ENCODE results near the gene MRFAP1.

Gene MRFAP1

DNA sequence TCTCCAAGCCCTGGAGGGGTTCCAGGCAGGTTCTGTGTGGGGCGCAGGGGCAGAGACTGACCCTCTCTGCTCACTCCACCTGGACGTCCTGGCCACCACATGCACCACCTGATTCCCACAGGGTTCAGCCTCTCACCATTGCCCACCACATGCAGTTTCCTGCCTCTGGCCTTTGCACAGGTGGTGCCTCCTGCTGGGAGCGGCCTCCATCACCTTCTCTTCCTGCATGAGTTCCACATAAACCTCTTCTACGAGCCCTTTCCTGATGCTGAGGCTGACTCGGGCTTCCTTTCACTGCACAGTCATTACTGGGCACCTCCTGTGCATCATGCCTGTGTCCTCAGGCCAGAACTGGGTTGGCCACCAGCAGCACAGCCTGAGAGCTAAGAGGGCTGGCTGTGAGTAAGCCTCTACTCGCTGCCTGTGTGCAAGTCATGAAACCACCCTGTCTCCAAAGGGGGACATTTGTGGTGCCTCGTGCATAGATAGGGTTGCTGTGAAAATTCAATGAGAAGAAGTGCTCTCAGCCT is 45.6 kb upstream of the MRFAP1 start:
- DNase-seq (ENCODE audit: extremely low read depth, insufficient read length), result no peak
- Histone ChIP-seq H3K27me3 (replicated peaks; ENCODE audit: control insufficient read depth, insufficient read depth, low read length) (no peaks in the 10 kb centered on the region), H3K36me3 (ENCODE audit: control insufficient read depth, insufficient read depth, low read length) (peaks cover 26% of the 10 kb centered on the region), H3K4me3 (replicated peaks; ENCODE audit: low read depth, low read length) (no peak overlapping the region)
- TF ChIP-seq, protein P1, sequence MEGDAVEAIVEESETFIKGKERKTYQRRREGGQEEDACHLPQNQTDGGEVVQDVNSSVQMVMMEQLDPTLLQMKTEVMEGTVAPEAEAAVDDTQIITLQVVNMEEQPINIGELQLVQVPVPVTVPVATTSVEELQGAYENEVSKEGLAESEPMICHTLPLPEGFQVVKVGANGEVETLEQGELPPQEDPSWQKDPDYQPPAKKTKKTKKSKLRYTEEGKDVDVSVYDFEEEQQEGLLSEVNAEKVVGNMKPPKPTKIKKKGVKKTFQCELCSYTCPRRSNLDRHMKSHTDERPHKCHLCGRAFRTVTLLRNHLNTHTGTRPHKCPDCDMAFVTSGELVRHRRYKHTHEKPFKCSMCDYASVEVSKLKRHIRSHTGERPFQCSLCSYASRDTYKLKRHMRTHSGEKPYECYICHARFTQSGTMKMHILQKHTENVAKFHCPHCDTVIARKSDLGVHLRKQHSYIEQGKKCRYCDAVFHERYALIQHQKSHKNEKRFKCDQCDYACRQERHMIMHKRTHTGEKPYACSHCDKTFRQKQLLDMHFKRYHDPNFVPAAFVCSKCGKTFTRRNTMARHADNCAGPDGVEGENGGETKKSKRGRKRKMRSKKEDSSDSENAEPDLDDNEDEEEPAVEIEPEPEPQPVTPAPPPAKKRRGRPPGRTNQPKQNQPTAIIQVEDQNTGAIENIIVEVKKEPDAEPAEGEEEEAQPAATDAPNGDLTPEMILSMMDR (IDR thresholded peaks at IDR 0.05; ENCODE audit: insufficient read depth, low read length, poor library complexity, severe bottlenecking), result no peak

DNA sequence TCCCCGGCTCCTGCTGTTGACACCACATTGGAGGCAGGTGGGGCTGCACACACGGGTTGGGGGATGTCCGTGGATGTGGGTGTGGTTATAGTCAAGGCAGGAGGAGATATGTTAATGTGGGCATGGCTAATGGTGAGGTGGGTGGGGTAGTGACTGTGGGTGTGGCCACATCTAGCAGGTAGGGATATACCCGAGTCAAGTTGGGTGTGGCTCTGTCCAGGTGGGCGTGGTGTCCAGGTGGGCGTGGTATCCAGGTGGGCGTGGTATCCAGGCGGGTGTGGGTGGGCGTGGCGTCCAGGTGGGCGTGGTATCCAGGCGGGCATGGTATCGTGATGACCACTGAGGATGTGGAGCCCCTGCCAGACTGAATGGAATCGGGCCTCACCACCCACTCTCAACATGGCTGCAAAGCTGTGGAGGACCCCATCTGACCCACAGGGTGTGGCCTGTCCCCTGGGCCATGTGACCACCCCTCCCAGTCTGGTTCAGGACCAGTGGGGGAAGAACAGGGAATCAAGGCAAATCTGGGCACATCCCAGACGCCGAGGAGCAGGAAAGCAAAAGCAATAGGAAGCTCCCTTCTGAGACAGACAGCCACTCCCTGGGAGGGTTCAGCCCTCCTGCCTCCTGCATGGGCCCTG is 44.5 kb upstream of the MRFAP1 start:
- DNase-seq (ENCODE audit: extremely low read depth, insufficient read length), result no peak
- Histone ChIP-seq H3K36me3 (ENCODE audit: control insufficient read depth, insufficient read depth, low read length) (peaks cover 30% of the 10 kb centered on the region), H3K27me3 (replicated peaks; ENCODE audit: control insufficient read depth, insufficient read depth, low read length) (no peaks in the 10 kb centered on the region), H3K4me3 (replicated peaks; ENCODE audit: low read depth, low read length) (no peak overlapping the region)
- TF ChIP-seq, protein P1 (IDR thresholded peaks at IDR 0.05; ENCODE audit: insufficient read depth, low read length, poor library complexity, severe bottlenecking), result no peak

DNA sequence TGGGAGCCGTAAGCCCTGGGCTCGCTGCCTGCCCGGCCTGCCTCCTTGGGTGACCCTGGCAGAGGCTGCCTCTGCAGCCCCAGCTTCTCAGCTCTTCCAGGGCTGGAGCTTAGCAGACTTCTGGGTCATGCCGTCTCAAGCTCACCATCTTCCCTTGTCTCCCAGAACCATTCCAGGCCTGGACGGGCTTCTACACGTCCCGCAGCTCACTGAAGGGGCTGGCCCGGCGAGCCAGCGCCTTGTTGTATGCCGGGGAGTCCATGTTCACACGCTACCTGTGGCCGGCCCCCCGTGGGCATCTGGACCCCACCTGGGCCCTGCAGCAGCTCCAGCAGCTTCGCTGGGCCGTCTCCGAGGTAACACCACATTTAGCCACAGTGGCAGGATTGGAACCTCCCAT is 43.5 kb upstream of the MRFAP1 start:
- TF ChIP-seq, protein P1 (IDR thresholded peaks at IDR 0.05; ENCODE audit: insufficient read depth, low read length, poor library complexity, severe bottlenecking), result no peak
- DNase-seq (ENCODE audit: extremely low read depth, insufficient read length), result no peak
- no peak overlapping the region for H3K4me3 ChIP-seq (replicated peaks; ENCODE audit: low read depth, low read length)

DNA sequence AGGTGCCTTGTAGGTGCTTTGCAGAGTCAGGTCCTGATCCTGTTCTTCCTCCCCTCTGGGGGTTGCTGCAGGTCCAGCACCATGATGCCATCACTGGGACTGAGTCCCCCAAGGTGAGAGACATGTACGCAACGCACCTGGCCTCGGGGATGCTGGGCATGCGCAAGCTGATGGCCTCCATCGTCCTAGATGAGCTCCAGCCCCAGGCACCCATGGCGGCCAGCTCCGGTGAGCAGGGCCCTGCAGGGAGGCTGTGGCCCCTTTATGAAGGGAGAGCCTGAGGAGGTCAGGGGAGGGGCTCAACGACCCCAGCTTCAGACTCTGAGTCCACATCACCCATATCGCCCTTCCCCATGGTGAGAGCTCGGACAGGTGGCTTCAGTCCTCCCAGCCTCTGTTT is 42.4 kb upstream of the MRFAP1 start:
- peaks cover 31% of the 10 kb centered on the region for H3K36me3 ChIP-seq (ENCODE audit: control insufficient read depth, insufficient read depth, low read length)
- TF ChIP-seq, protein P1 (IDR thresholded peaks at IDR 0.05; ENCODE audit: insufficient read depth, low read length, poor library complexity, severe bottlenecking), result no peak
- H3K27me3 ChIP-seq (replicated peaks; ENCODE audit: control insufficient read depth, insufficient read depth, low read length), result no peaks in the 10 kb centered on the region
- no peak overlapping the region for H3K4me3 ChIP-seq (replicated peaks; ENCODE audit: low read depth, low read length)
- DNase-seq (ENCODE audit: extremely low read depth, insufficient read length), result no peak

More for the DNA sequence above, 43.5 kb upstream of the MRFAP1 start:
- Histone ChIP-seq H3K36me3 (ENCODE audit: control insufficient read depth, insufficient read depth, low read length) (peaks cover 31% of the 10 kb centered on the region), H3K27me3 (replicated peaks; ENCODE audit: control insufficient read depth, insufficient read depth, low read length) (no peaks in the 10 kb centered on the region)

DNA sequence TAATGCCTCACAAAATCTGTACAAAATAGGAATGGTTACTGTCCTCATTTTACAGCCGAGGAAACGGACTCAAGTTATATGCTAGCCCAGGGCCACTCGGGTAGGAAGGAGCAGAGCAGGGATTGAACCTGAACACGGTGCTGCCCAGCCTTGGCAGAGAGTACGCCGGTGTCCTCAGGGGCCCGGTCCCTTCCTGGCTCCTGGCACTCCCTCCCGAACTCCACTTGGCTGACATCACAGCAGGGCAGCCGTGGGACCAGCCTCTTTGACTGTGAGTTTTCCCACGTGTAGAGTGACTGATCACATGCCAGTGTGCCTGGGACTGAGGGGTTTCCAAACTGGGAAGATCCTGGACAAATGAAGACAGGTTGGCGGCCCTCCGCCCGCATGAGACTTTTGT is 41.8 kb upstream of the MRFAP1 start:
- Histone ChIP-seq H3K36me3 (ENCODE audit: control insufficient read depth, insufficient read depth, low read length) (peaks cover 32% of the 10 kb centered on the region), H3K27me3 (replicated peaks; ENCODE audit: control insufficient read depth, insufficient read depth, low read length) (no peaks in the 10 kb centered on the region), H3K4me3 (replicated peaks; ENCODE audit: low read depth, low read length) (no peak overlapping the region)
- no peak for DNase-seq (ENCODE audit: extremely low read depth, insufficient read length)
- TF ChIP-seq, protein P1 (IDR thresholded peaks at IDR 0.05; ENCODE audit: insufficient read depth, low read length, poor library complexity, severe bottlenecking), result no peak
